Coronary artery (tissue), 2 donors: ENCODE results near the gene IGHMBP2.

Experiments used
- DNase-seq: peaks from one replicate; pipeline ENCODE4 v3.0.0-alpha.2; 2017; ENCODE audit warnings: low spot score
- H3K27ac ChIP-seq, 2 donors: fragments of 200-600 bp; sonication (generic); one replicate each; pipeline ENCODE4 v1.5.1; 2016 to 2019
- H3K4me3 ChIP-seq: fragments of 200-600 bp; sonication (generic); 2 replicates; pipeline ENCODE4 v1.5.1; 2016; ENCODE audit warnings: mild to moderate bottlenecking, moderate library complexity
- TF ChIP-seq, protein P1 (sequence below): fragments of 200-600 bp; sonication (generic); IDR thresholded peaks from one replicate; pipeline ENCODE4 v1.5.1; 2019; ENCODE audit warnings: antibody characterized with exemption

The IGHMBP2 gene

DNA sequence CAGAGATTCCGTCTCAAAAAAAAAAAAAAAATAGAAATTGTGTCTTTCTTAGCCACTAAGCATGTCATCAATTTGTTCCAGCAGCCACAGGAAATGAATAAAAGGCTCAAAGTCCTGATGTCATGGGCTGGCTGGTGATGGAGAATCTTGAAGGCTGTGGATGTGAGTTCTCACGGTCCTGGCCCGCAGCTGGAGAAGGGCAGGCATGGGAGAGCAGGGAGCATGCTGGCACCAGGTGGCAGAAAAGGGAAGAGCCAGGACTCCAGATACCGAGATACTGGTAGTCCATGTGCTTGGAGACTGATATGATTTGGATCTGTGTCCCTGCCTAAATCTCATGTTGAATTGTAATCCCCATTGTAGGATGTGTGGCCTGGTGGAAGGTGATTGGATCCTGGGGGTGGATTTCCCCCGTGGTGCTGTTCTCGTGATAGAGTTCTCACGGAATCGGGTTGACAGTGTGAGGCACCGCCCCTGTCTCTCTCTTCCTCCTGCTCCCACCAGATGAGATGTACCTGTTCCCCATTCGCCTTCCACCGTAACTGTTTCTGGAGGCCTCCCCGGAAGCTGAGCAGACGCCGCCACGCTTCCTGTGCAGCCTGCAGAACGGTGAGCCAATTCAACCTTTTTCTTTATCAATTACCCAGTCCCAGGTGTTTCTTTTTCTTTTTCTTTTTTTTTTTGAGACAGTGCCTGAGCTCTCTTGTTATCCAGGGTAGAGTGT is 59.0 kb downstream of the IGHMBP2 start:
- Histone ChIP-seq H3K27ac (no peak overlapping the region), H3K4me3 (no peak overlapping the region)
- TF ChIP-seq, protein P1, sequence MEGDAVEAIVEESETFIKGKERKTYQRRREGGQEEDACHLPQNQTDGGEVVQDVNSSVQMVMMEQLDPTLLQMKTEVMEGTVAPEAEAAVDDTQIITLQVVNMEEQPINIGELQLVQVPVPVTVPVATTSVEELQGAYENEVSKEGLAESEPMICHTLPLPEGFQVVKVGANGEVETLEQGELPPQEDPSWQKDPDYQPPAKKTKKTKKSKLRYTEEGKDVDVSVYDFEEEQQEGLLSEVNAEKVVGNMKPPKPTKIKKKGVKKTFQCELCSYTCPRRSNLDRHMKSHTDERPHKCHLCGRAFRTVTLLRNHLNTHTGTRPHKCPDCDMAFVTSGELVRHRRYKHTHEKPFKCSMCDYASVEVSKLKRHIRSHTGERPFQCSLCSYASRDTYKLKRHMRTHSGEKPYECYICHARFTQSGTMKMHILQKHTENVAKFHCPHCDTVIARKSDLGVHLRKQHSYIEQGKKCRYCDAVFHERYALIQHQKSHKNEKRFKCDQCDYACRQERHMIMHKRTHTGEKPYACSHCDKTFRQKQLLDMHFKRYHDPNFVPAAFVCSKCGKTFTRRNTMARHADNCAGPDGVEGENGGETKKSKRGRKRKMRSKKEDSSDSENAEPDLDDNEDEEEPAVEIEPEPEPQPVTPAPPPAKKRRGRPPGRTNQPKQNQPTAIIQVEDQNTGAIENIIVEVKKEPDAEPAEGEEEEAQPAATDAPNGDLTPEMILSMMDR, result no peak
- DNase-seq, result peak; percentile 69

DNA sequence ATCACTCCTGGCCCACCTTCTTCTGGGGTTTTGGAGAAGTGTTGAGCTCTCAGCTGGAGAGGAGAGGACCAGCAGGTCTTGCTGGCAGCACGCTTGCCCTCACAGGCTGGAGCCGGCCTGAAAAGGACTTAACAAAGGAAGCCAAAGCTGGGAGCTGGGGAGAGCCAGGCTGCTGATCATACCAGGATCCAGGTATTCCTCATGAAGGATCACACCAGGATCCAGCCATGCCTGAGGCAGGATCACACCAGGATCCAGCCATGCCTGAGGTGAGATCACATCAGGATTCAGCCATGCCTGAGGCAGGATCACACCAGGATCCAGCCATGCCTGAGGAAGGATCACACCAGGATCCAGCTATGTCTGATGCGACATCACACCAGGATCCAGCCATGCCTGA is 60.1 kb downstream of the IGHMBP2 start:
- TF ChIP-seq, protein P1, result no peak
- H3K27ac ChIP-seq, result no peak overlapping the region
- DNase-seq, result peak; percentile 82
- H3K4me3 ChIP-seq, result no peak overlapping the region

DNA sequence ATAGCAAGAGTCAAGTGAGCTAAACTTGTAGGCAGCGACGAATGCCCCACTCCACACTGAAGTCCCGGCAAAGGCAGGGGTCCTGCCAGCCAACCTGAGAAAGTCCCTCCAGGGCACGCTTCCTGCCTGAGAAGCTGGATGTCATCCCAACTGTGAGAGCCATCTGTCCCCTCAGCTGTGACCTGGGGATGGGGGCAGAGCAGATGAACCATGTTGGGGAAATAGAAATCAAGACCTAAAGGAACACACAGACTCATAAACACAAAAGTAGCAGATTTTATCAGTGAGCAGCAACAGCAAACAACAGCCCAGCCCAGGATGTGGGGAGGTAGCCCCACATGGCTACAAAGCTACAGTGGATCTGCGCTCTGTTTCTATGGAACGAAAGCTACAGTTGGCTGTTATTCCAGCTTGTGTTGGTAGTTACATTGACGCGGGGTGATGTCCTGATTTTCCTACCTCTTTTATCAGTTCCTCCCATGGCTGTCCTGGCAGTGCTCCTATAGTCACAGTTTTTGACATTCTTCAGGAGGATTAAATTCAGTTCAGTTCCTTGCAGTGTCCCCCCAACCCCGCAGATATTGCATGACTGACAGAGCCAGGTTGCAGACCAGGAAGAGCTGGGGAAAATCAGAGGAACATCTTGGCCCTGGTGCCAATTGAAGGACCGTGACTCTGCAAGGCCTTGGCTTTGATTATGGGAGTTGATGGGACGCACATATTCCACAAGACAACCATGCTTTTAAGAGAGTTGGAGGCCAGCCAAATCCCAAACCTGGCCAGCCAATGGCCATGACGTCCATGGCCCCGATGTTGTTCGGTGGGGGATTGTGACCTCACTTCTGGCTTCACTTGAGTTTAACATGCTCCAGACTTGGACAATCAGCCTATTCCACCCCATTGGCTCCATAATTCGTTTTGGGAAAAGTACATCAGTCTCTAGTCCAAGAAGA is 62.5 kb downstream of the IGHMBP2 start:
- H3K27ac ChIP-seq, result no peak overlapping the region
- DNase-seq, result peak; percentile 60
- H3K4me3 ChIP-seq, result no peak overlapping the region
- TF ChIP-seq, protein P1, result no peak

DNA sequence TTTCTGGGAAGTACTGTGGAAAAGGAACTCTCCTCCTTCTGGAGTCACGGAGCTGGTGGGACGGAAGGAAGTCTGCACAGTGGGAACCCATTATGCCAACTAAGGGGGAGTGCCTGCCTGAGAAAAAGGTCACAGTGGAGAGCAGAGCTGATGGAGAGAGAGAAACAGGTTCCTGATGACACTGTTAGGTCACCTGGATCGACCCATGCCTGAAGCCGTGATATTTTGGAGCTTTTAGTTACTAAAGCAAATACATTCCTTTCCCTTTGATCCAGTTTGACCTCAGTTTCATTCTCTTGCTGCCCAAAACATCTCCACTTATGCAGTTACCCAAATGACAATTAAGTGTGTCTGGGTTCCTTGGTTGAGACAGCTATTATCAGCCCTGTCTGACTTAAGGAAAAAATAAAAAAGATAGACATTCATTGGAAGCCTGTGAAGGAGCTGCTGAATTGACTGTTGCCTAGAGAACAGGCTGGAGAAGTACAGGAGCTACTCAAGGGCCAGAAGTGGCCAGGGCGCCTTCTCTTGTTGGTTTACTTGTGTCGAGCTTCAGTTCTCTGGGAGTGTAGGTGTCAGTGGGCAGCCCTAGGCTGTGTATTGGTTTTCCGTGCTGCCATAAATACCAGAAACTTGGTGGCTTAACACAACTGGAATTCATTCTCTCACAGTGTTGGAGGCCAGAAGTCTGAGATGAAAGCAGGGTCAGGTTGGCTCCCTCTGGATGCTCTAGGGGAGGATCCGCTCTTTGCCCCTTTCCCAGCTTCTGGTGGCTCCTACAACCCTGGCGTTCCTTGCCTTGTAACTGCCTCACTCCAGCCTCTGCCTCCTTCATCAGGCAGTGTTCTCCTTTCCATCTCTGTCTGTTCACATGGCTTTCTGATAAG is 63.4 kb downstream of the IGHMBP2 start:
- no peak overlapping the region for H3K4me3 ChIP-seq
- H3K27ac ChIP-seq, result no peak overlapping the region
- DNase-seq, result peak; percentile 35
- TF ChIP-seq, protein P1, result no peak

DNA sequence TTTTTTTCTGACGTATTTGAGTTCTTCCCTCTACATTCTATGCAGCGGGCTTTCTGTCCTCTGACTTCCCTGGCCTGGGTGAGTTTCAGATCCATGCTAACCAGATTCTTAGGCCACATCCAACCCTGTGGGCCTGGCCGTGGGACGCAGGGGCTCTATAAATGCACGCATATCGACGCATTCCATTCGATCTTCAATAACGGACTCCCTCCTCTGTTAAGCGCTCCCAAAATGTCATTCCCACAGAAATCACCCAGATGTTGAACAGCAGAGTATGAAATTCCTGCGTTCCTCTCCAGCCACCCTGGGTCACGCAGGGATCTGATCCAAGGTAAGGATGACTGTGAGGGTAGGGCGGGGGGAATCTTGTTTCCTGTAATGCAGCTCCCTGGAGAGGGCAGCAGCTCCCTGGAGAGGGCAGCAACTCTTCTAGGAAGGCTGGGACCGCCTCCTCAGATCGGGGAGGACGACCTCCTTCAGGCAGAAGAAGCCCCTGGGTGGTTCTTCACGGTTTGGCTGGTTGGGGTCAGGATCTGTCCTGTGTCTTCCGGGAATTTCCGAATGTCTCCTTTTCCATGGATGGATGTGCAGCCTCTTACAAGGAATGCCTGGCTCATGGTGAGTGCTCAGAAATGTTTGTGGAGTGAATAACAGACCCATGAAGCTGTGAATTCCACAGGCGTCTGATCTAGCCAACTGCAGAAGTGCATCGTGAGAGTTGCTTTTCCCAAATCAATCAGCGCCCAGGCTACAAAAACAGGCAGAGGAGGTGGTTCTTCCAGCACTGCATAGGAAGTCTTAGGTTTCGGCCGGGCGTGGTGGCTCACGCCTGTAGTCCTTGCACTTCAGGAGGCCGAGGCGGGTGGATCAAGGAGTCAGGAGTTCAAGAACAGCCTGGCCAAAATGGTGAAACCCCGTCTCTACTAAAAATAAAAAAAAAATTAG is 64.9 kb downstream of the IGHMBP2 start:
- TF ChIP-seq, protein P1, result no peak
- Histone ChIP-seq H3K4me3 (no peak overlapping the region), H3K27ac (no peak overlapping the region)
- peak; percentile 52 for DNase-seq

DNA sequence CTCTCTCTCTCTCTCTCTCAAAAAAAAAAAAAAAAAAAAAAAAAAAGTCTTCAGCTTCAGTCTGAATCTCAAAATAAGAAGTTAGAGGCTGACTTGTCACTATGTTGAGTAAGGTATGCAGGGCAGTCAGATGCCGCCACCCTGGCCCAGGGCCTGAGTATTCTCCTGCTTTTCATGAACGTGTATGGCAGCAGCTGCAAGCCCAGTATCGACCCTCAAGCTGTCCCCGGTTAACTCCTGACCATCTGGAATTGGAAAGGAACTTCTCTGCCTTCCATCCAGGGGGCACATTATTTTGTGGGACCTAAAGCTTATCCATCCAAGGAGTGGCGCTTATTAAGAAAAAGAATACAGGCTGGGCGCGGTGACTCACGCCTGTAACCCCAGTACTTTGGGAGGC is 65.7 kb downstream of the IGHMBP2 start:
- DNase-seq, result peak; percentile 41
- no peak overlapping the region for H3K4me3 ChIP-seq
- no peak overlapping the region for H3K27ac ChIP-seq
- TF ChIP-seq, protein P1, result no peak
